ENCODE data around the gene ANKRD60. TPM values are rescaled to one million over a fixed set of nuclear protein-coding genes. Genes with fewer than 3 reads are reported as not detected.

The ANKRD60 gene
- total RNA-seq, 1 experiment from 2014 or later: not detected

GRCh38 chr20:58225452-58226200, 2.8 kb downstream of the ANKRD60 start:
- no peak overlapping the region for H4K91ac ChIP-seq (ENCODE audit: insufficient read length, low read depth, low read length)
- H3K27ac ChIP-seq (ENCODE audit: insufficient read length, low read depth, low read length): no peak overlapping the region
- no peak overlapping the region for H3K23ac ChIP-seq (ENCODE audit: insufficient read length, low read depth, low read length)
- Mint-ChIP-seq H3K4me1 (peaks cover 18% of the 10 kb centered on the region in 2 experiments), H3K9me3 (peaks cover 6 to 7% of the 10 kb centered on the region in 2 experiments; a peak in 3 of 5 replicates), H3K27ac (no peak overlapping the region), H3K27me3 (ENCODE audit: low read depth) (peaks cover 49% of the 10 kb centered on the region), H3K36me3 (ENCODE audit: insufficient read depth in 1 of 3, low read depth in 3 of 3) (peaks cover 3 to 11% (median 7%) of the 10 kb centered on the region in 3 experiments; a peak in 6 of 7 replicates), H3K4me3 (no peak overlapping the region)
- no peak for TF ChIP-seq CTCF (conservative IDR thresholded peaks at IDR 0.05)
- H4K20me1 ChIP-seq (ENCODE audit: control insufficient read depth, insufficient read depth, insufficient read length): no peaks in the 10 kb centered on the region
- no peak overlapping the region for H4K8ac ChIP-seq (replicated peaks; ENCODE audit: insufficient read length, low read depth, low read length)
- WGBS (ENCODE audit: extremely low coverage, insufficient read length, low lambda C conversion rate): no CpG with 5 or more reads among the region's 15 CpGs
- H3K27me3 ChIP-seq (ENCODE audit: insufficient read depth, low read length): peaks cover 8% of the 10 kb centered on the region; the same call in 1 of the 2 replicates
- H3K9me3 ChIP-seq (ENCODE audit: control insufficient read depth, low read depth, low read length): no peaks in the 10 kb centered on the region
- no peaks in the 10 kb centered on the region for H3K79me1 ChIP-seq (ENCODE audit: insufficient read depth, low read depth, low read length, poor library complexity, severe bottlenecking)
- no peaks in the 10 kb centered on the region for H3K79me2 ChIP-seq (ENCODE audit: insufficient read depth, low read length)
- H3K4me2 ChIP-seq (ENCODE audit: insufficient read depth, insufficient read length, low read length): no peak overlapping the region
- no peak overlapping the region for H3K4ac ChIP-seq (ENCODE audit: low read depth, low read length)
- H2AFZ ChIP-seq (ENCODE audit: low read length): no peak overlapping the region
- no peak overlapping the region for H3K56ac ChIP-seq (ENCODE audit: insufficient read length, low read depth, low read length)
- H2BK15ac ChIP-seq (ENCODE audit: low read depth, low read length): no peak overlapping the region
- H3K14ac ChIP-seq (ENCODE audit: insufficient read depth, low read length): no peak overlapping the region
- H4K5ac ChIP-seq (ENCODE audit: insufficient read length, low read depth, low read length): no peak overlapping the region
- H3K18ac ChIP-seq (ENCODE audit: insufficient read length, low read depth, low read length): no peak overlapping the region
- no peaks in the 10 kb centered on the region for H3K4me1 ChIP-seq (ENCODE audit: insufficient read depth, low read length)
- no peak overlapping the region for H2BK120ac ChIP-seq (ENCODE audit: low read depth, low read length, poor library complexity, severe bottlenecking)
- peaks cover 13% of the 10 kb centered on the region for H3K23me2 ChIP-seq (ENCODE audit: insufficient read length, low read depth, low read length, poor library complexity, severe bottlenecking)
- DNase-seq: no peak
- no peak overlapping the region for H3T11ph ChIP-seq (ENCODE audit: low read length)
- no peak overlapping the region for H2BK20ac ChIP-seq (ENCODE audit: low read depth, low read length, poor library complexity, severe bottlenecking)
- no peak overlapping the region for H3K9ac ChIP-seq (ENCODE audit: extremely low read depth, insufficient read length, low read length)
- no peak overlapping the region for H2BK12ac ChIP-seq (ENCODE audit: insufficient read length, low read depth, low read length)
- H2BK5ac ChIP-seq (ENCODE audit: insufficient read length, low read length): no peak overlapping the region
- no peak overlapping the region for H2AK5ac ChIP-seq (ENCODE audit: insufficient read length, low read length)
